ENCODE data around the gene DNAJC28. TPM values are rescaled to one million over a fixed set of nuclear protein-coding genes. Genes with fewer than 3 reads are reported as not detected.

DNAJC28 gene
- total RNA-seq, 1 experiment from 2014 or later = 3.4 TPM

DNA sequence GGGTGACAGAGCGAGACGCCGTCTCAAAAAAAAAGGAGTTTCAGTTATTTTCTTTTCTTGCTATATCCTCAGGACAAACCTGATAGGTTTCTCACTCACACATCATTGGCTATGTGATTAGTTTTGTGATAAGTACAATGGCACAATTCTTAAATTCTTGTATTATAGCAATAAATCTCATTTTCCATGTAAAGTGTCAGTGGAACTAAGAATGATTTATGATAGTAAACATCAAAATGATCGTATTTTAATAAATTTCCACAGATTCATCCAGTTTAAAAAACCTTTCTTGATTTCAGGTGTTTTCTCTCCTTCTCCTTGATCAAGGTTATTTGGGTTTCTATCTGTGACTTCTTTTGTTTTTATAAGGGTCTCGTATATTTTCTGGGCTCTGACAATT, 3.5 kb downstream of the DNAJC28 start:
- no peaks in the 10 kb centered on the region for H3K9me3 Mint-ChIP-seq
- H2BK5ac ChIP-seq (ENCODE audit: insufficient read length, low read length) = no peak overlapping the region
- no CpG with 5 or more reads among the region's 5 CpGs for WGBS (ENCODE audit: extremely low coverage, insufficient read length, low lambda C conversion rate)

More for the DNA sequence above, 3.5 kb downstream of the DNAJC28 start:
- DNase-seq = no peak
- Histone ChIP-seq H2BK20ac (ENCODE audit: low read depth, low read length, poor library complexity, severe bottlenecking) (no peak overlapping the region), H3K9me3 (ENCODE audit: control insufficient read depth, low read depth, low read length) (no peaks in the 10 kb centered on the region), H4K20me1 (ENCODE audit: control insufficient read depth, insufficient read depth, insufficient read length) (no peaks in the 10 kb centered on the region), H3K9ac (ENCODE audit: extremely low read depth, insufficient read length, low read length) (no peak overlapping the region), H4K5ac (ENCODE audit: insufficient read length, low read depth, low read length) (no peak overlapping the region), H3K4ac (ENCODE audit: low read depth, low read length) (no peak overlapping the region), H3T11ph (ENCODE audit: low read length) (no peak overlapping the region), H3K4me2 (ENCODE audit: insufficient read depth, insufficient read length, low read length) (no peak overlapping the region), H2AK5ac (ENCODE audit: insufficient read length, low read length) (no peak overlapping the region), H3K14ac (ENCODE audit: insufficient read depth, low read length) (no peak overlapping the region), H4K91ac (ENCODE audit: insufficient read length, low read depth, low read length) (no peak overlapping the region), H3K27ac (ENCODE audit: insufficient read length, low read depth, low read length) (no peak overlapping the region), H3K79me2 (ENCODE audit: insufficient read depth, low read length) (no peaks in the 10 kb centered on the region), H3K18ac (ENCODE audit: insufficient read length, low read depth, low read length) (no peak overlapping the region), H3K23me2 (ENCODE audit: insufficient read length, low read depth, low read length, poor library complexity, severe bottlenecking) (peaks cover 7% of the 10 kb centered on the region), H3K79me1 (ENCODE audit: insufficient read depth, low read depth, low read length, poor library complexity, severe bottlenecking) (no peaks in the 10 kb centered on the region), H2AFZ (ENCODE audit: low read length) (no peak overlapping the region), H2BK15ac (ENCODE audit: low read depth, low read length) (no peak overlapping the region), H3K23ac (ENCODE audit: insufficient read length, low read depth, low read length) (no peak overlapping the region), H3K56ac (ENCODE audit: insufficient read length, low read depth, low read length) (no peak overlapping the region), H3K27me3 (ENCODE audit: insufficient read depth, low read length) (no peaks in the 10 kb centered on the region), H3K4me1 (ENCODE audit: insufficient read depth, low read length) (0 out of 2 replicates have a peak, but pooled peaks cover 2% of the 10 kb centered on the region), H4K8ac (replicated peaks; ENCODE audit: insufficient read length, low read depth, low read length) (no peak overlapping the region), H2BK12ac (ENCODE audit: insufficient read length, low read depth, low read length) (no peak overlapping the region), H2BK120ac (ENCODE audit: low read depth, low read length, poor library complexity, severe bottlenecking) (no peak overlapping the region)
- Mint-ChIP-seq H3K27me3 (ENCODE audit: low read depth) (no peaks in the 10 kb centered on the region), H3K27ac (no peak overlapping the region), H3K4me3 (no peak overlapping the region), H3K36me3 (ENCODE audit: insufficient read depth in 1 of 3, low read depth in 3 of 3) (peaks cover 0 to 13% (median 11%) of the 10 kb centered on the region in 3 experiments; a peak in 5 of 7 replicates), H3K4me1 (peaks cover 9 to 10% of the 10 kb centered on the region in 2 experiments)
- TF ChIP-seq, protein P1, sequence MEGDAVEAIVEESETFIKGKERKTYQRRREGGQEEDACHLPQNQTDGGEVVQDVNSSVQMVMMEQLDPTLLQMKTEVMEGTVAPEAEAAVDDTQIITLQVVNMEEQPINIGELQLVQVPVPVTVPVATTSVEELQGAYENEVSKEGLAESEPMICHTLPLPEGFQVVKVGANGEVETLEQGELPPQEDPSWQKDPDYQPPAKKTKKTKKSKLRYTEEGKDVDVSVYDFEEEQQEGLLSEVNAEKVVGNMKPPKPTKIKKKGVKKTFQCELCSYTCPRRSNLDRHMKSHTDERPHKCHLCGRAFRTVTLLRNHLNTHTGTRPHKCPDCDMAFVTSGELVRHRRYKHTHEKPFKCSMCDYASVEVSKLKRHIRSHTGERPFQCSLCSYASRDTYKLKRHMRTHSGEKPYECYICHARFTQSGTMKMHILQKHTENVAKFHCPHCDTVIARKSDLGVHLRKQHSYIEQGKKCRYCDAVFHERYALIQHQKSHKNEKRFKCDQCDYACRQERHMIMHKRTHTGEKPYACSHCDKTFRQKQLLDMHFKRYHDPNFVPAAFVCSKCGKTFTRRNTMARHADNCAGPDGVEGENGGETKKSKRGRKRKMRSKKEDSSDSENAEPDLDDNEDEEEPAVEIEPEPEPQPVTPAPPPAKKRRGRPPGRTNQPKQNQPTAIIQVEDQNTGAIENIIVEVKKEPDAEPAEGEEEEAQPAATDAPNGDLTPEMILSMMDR (conservative IDR thresholded peaks at IDR 0.05) = no peak
